Neural progenitor cell (in vitro differentiated cells): Measurements from ENCODE around the gene ACP7. TPM values are rescaled to one million over a fixed set of nuclear protein-coding genes. Genes with fewer than 3 reads are reported as not detected.

ENCODE experiments used
- DNase-seq: peaks from one replicate; pipeline ENCODE4 v3.0.0-alpha.2; 2016; ENCODE audit warnings: low spot score
- H2AFZ ChIP-seq: fragments of 200-600 bp; sonication (generic); replicated peaks from 2 replicates; pipeline ENCODE4 v1.6.1; 2016; ENCODE audit warnings: antibody characterized with exemption
- H3F3A ChIP-seq: fragments of 200-600 bp; sonication (generic); 2 replicates; pipeline ENCODE4 v1.6.1; 2016; ENCODE audit warnings: antibody characterized with exemption, low read depth
- H3K27ac ChIP-seq: fragments of 200-600 bp; sonication (generic); 2 replicates; pipeline ENCODE4 v1.5.1; 2016; ENCODE audit warnings: mild to moderate bottlenecking
- H3K27me3 ChIP-seq: fragments of 200-600 bp; sonication (generic); 2 replicates; pipeline ENCODE4 v1.6.1; 2016; ENCODE audit warnings: mild to moderate bottlenecking, moderate library complexity
- H3K36me3 ChIP-seq: fragments of 200-600 bp; sonication (generic); 2 replicates; pipeline ENCODE4 v1.5.1; 2016
- H3K4me1 ChIP-seq: fragments of 200-600 bp; sonication (generic); 2 replicates; pipeline ENCODE4 v1.6.1; 2016; ENCODE audit warnings: mixed run types
- H3K4me2 ChIP-seq: fragments of 200-600 bp; sonication (generic); 2 replicates; pipeline ENCODE4 v1.6.1; 2016
- H3K4me3 ChIP-seq: fragments of 200-600 bp; sonication (generic); 2 replicates; pipeline ENCODE4 v1.5.1; 2016
- H3K79me2 ChIP-seq: fragments of 200-600 bp; sonication (generic); 2 replicates; pipeline ENCODE4 v1.6.1; 2016; ENCODE audit warnings: low read depth
- H3K9ac ChIP-seq: fragments of 200-600 bp; sonication (generic); 2 replicates; pipeline ENCODE4 v1.6.1; 2016
- H3K9me3 ChIP-seq: fragments of 200-600 bp; sonication (generic); 2 replicates; pipeline ENCODE4 v1.5.1; 2016; ENCODE audit warnings: low read depth
- H4K20me1 ChIP-seq: fragments of 200-600 bp; sonication (generic); 2 replicates; pipeline ENCODE4 v1.6.1; 2016; ENCODE audit warnings: low read depth
- H3K27ac Mint-ChIP-seq: 3 replicates; pipeline ENCODE4 v1.8.0; 2021; ENCODE audit warnings: mixed read lengths
- H3K27me3 Mint-ChIP-seq: 2 replicates; pipeline ENCODE4 v1.8.0; 2022; ENCODE audit warnings: low read depth, mild to moderate bottlenecking, inconsistent platforms, moderate library complexity, mixed read lengths; ENCODE audit not compliant: insufficient read depth
- H3K36me3 Mint-ChIP-seq: 3 replicates; pipeline ENCODE4 v1.8.0; 2021; ENCODE audit warnings: mixed read lengths
- H3K4me1 Mint-ChIP-seq: 3 replicates; pipeline ENCODE4 v1.8.0; 2021; ENCODE audit warnings: mixed read lengths
- H3K4me3 Mint-ChIP-seq: 3 replicates; pipeline ENCODE4 v1.8.0; 2021; ENCODE audit warnings: mild to moderate bottlenecking, moderate library complexity, mixed read lengths
- H3K9me3 Mint-ChIP-seq: 3 replicates; pipeline ENCODE4 v1.8.0; 2020; ENCODE audit warnings: mixed read lengths
- CTCF ChIP-seq: fragments of 200-600 bp; sonication (generic); IDR thresholded peaks from 2 replicates; pipeline ENCODE4 v1.5.1; 2017; ENCODE audit warnings: antibody characterized with exemption, mild to moderate bottlenecking
- EZH2 ChIP-seq: fragments of 200-600 bp; sonication (generic); IDR thresholded peaks from 2 replicates; pipeline ENCODE4 v1.6.1; 2017; ENCODE audit warnings: antibody characterized with exemption, mild to moderate bottlenecking, moderate library complexity
- EZH2phosphoT487 ChIP-seq: fragments of 200-600 bp; sonication (generic); IDR thresholded peaks from 2 replicates; pipeline ENCODE4 v1.6.1; 2017; ENCODE audit warnings: antibody characterized with exemption
- total RNA-seq: library from RNA; depleted of rRNA; stranded (reverse); fragments of >200 nt; gene quantifications from 2 replicates; pipeline ENCODE4 v1.2.3, GENCODE V29; 2015; ENCODE audit warnings: low replicate concordance

The ACP7 gene
- total RNA-seq, 1 donor from 2014 or later = not detected

DNA sequence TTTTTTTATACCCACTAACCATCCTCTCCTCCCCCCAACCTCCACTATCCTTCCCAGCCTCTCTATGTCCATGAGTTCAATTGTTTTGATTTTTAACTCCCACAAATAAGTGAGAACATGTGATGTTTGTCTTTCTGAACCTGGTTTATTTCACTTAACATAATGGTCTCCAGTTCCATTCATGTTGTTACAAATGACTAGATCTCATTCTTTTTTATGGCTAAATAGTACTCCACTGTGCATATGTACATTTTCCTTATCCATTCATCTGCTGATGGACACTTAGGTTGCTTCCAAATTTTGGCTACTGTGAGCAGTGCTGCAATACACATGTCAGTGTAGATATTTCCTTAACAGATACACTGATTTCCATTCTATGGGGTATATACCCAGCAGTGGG, 24.9 kb upstream of the ACP7 start:
- Mint-ChIP-seq H3K4me1 (no peaks in the 10 kb centered on the region), H3K36me3 (no peaks in the 10 kb centered on the region), H3K27me3 (peaks cover 2% of the 10 kb centered on the region), H3K9me3 (peaks cover 5% of the 10 kb centered on the region), H3K27ac (no peak overlapping the region), H3K4me3 (no peak overlapping the region)
- Histone ChIP-seq H3K36me3 (no peaks in the 10 kb centered on the region), H3K79me2 (no peaks in the 10 kb centered on the region), H3K4me1 (no peaks in the 10 kb centered on the region), H3K9ac (no peak overlapping the region), H3K4me3 (no peak overlapping the region), H3F3A (no peaks in the 10 kb centered on the region), H4K20me1 (no peaks in the 10 kb centered on the region), H3K27me3 (no peaks in the 10 kb centered on the region), H2AFZ (no peak overlapping the region), H3K27ac (no peak overlapping the region), H3K4me2 (no peak overlapping the region), H3K9me3 (no peaks in the 10 kb centered on the region)
- DNase-seq = no peak
- TF ChIP-seq EZH2 (no peak), CTCF (no peak), EZH2phosphoT487 (no peak)

DNA sequence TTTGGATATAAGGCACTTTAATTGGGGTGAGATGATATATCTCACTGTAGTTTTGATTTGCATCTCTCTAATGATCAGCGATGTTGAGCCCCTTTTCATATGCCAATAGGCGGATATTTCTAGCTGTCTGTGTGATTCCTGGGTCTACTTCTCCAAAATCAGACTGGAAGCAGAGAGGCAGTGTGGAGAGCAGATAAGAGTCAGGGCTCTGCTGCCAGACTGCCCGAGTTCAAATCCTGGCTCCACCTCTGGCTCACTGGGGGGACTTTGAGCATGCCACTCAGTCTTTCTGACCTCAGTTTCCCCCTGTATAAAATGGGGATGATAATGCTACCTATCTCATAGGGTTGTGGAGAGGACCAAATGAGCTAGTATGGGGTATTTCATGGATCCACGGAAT, 24.0 kb upstream of the ACP7 start:
- no peaks in the 10 kb centered on the region for H3F3A ChIP-seq
- no peak overlapping the region for H3K4me2 ChIP-seq
- H3K4me3 ChIP-seq = no peak overlapping the region
- H3K4me1 Mint-ChIP-seq = no peaks in the 10 kb centered on the region
- H3K9me3 ChIP-seq = no peaks in the 10 kb centered on the region
- DNase-seq = no peak
- H3K27me3 Mint-ChIP-seq = peaks cover 2% of the 10 kb centered on the region
- H4K20me1 ChIP-seq = no peaks in the 10 kb centered on the region
- H3K79me2 ChIP-seq = no peaks in the 10 kb centered on the region
- peaks cover 5% of the 10 kb centered on the region for H3K9me3 Mint-ChIP-seq
- H3K27me3 ChIP-seq = no peaks in the 10 kb centered on the region
- H3K36me3 ChIP-seq = no peaks in the 10 kb centered on the region
- no peaks in the 10 kb centered on the region for H3K36me3 Mint-ChIP-seq
- no peak overlapping the region for H2AFZ ChIP-seq
- TF ChIP-seq EZH2phosphoT487 = no peak
- TF ChIP-seq CTCF = no peak
- TF ChIP-seq EZH2 = no peak
- no peaks in the 10 kb centered on the region for H3K4me1 ChIP-seq
- no peak overlapping the region for H3K9ac ChIP-seq
- H3K27ac Mint-ChIP-seq = no peak overlapping the region
- H3K27ac ChIP-seq = no peak overlapping the region
- H3K4me3 Mint-ChIP-seq = no peak overlapping the region

DNA sequence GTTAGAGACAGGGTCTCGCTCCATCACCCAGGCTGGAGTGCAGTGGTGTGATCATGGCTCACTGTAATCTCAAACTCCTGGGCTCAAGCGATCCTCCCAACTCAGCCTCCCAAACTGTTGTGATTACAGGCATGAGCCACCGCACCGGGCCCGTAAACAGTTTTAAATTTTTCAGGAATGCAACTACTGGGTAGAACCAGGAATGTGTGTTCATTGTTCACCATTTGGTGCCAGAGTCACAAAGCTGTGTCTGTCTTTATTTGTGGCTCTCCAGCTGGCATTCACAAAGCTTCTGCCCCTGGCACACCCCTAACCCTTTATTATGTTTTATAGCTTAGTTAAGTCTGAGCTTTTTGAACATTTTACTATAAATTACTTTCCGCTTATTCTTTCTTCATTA, 19.8 kb upstream of the ACP7 start:
- no peaks in the 10 kb centered on the region for H3K27me3 ChIP-seq
- H3F3A ChIP-seq = no peaks in the 10 kb centered on the region
- H4K20me1 ChIP-seq = no peaks in the 10 kb centered on the region
- H3K27ac ChIP-seq = no peak overlapping the region
- no peaks in the 10 kb centered on the region for H3K79me2 ChIP-seq
- no peak for DNase-seq
- TF ChIP-seq CTCF (no peak), EZH2phosphoT487 (no peak), EZH2 (no peak)
- H3K36me3 ChIP-seq = no peaks in the 10 kb centered on the region
- no peak overlapping the region for H3K27ac Mint-ChIP-seq
- H3K36me3 Mint-ChIP-seq = no peaks in the 10 kb centered on the region
- H3K9me3 ChIP-seq = no peaks in the 10 kb centered on the region
- no peak overlapping the region for H3K9ac ChIP-seq
- H3K9me3 Mint-ChIP-seq = peaks cover 5% of the 10 kb centered on the region
- no peak overlapping the region for H3K4me2 ChIP-seq
- H2AFZ ChIP-seq = no peak overlapping the region
- H3K4me3 ChIP-seq = no peak overlapping the region
- no peak overlapping the region for H3K4me3 Mint-ChIP-seq
- H3K4me1 Mint-ChIP-seq = peaks cover 4% of the 10 kb centered on the region
- no peaks in the 10 kb centered on the region for H3K4me1 ChIP-seq
- H3K27me3 Mint-ChIP-seq = peaks cover 12% of the 10 kb centered on the region
